GM19023 (cell line): ENCODE data around the gene SSMEM1.
"Not testable (repeated sequence)": the region's sequence is repeated elsewhere in the genome, so short reads cannot be mapped to it uniquely, and the experiment has no call there.

Experiments
- ATAC-seq: cut with Tn5 transposase; IDR thresholded peaks from one replicate; pipeline ENCODE4 v1.9.1; 2021; ENCODE audit warnings: mild to moderate bottlenecking, moderate library complexity; ENCODE audit not compliant: unreplicated experiment

The SSMEM1 gene

GRCh38 chr7:130243486-130243885 lies 35.8 kb downstream of the SSMEM1 start:
- ATAC-seq, result not testable (repeated sequence)

GRCh38 chr7:130246491-130246890 lies 38.8 kb downstream of the SSMEM1 start:
- not testable (repeated sequence) for ATAC-seq

GRCh38 chr7:130248842-130249241 lies 41.2 kb downstream of the SSMEM1 start:
- ATAC-seq, result not testable (repeated sequence)

GRCh38 chr7:130249626-130250025 lies 42.0 kb downstream of the SSMEM1 start:
- not testable (repeated sequence) for ATAC-seq

GRCh38 chr7:130254555-130254954 lies 46.9 kb downstream of the SSMEM1 start:
- no peak for ATAC-seq

GRCh38 chr7:130256704-130257103 lies 49.0 kb downstream of the SSMEM1 start:
- ATAC-seq, result no peak

- no peak for ATAC-seq
These were observed 50.9 kb downstream of the SSMEM1 start for GRCh38 chr7:130258494-130259078.

- ATAC-seq, result no peak
These were observed 54.8 kb downstream of the SSMEM1 start for GRCh38 chr7:130262448-130262847.

GRCh38 chr7:130263130-130263529 lies 55.5 kb downstream of the SSMEM1 start:
- ATAC-seq, result no peak
